H1 (cell line): ENCODE measurements around the gene OTUD3. TPM values are rescaled to one million over a fixed set of nuclear protein-coding genes. Genes with fewer than 3 reads are reported as not detected.

ENCODE experiments used
- RAD21 ChIP-seq, 2 experiments: IDR thresholded peaks in 1 of 2; conservative IDR thresholded peaks in 1 of 2; 2 replicates each; pipeline ENCODE4 v1.6.1; 2011; ENCODE audit warnings: low read depth in 2 of 2, low read length in 2 of 2, improper control_type of control experiment in 1 of 2, inconsistent platforms in 1 of 2, mild to moderate bottlenecking in 1 of 2, moderate library complexity in 1 of 2
- polyA plus RNA-seq, 7 experiments: library from polyadenylated mRNA; depleted of rRNA in 3 of 7; stranded (reverse) in 5 of 7; unstranded in 2 of 7; fragments of >200 nt in 5 of 7; fragments of 200-250 nt in 2 of 7; gene quantifications; 1 replicate in 5 of 7; 2 replicates in 1 of 7; 4 replicates in 1 of 7; pipeline versions ENCODE4 v1.2.1 to v1.2.3, GENCODE V29; 2011 to 2013; ENCODE audit warnings: missing spikeins in 2 of 7, mixed read lengths in 2 of 7
- total RNA-seq: library from RNA; stranded (reverse); fragmentation: NEBNext Ultra II Directional; extraction: Animal tissue kit (Norgen Biotek cat#: 25700); gene quantifications from 2 replicates; pipeline ENCODE4 v1.2.1, GENCODE V29; 2021

Gene OTUD3
- total and polyA plus RNA-seq, 2 of the 8 experiments (the other 6 are each of a cell fraction or from before 2014, with no cell fraction given) = 6.3 to 11.9 TPM

DNA sequence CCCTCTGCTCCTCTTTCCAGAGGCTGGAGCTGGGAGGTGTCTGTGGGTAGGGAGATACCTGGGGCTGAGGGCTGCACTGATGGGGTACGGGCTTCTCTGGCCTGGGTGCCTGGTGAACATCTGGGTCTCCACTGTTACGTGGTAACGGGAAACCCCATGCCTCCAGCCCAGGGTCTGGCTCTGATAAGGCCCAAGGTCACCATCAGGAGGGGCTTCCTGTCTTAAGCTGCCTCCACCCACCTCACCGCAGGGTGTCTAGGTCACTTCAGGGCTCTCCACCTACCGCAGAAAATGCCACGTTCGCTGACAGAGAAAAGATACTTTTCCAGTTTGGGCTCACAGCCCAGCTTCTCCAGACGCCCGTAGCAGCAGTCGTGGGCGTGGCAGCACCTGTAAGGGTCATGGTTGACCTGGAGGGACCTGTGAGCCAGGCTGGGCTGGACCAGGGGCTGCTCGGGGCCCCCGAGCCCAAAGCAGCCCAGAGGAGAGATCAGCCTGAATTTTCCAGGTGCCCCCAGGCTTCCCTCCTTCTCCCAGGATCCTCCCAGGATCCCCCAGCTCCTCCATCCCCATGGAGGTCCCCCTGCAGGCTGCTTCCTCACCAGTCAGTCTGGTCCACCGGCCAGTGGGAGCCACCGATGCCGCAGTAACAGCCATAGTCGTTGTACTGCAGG lies 40.0 kb downstream of the OTUD3 start (continued):
- TF ChIP-seq RAD21 (IDR thresholded peaks at IDR 0.05 in 1 of 2, conservative IDR thresholded peaks at IDR 0.05 in 1 of 2; ENCODE audit: low read depth in 2 of 2, low read length in 2 of 2) = no peak
